Ammon's horn (tissue), 1 donor: ENCODE data around the gene SPTBN1.

Experiments used
- DNase-seq: peaks from one replicate; pipeline ENCODE4 v3.0.0-alpha.2; 2016; ENCODE audit warnings: low spot score

SPTBN1 gene

GRCh38 chr2:54653572-54654204 lies 197.6 kb downstream of the SPTBN1 start:
- DNase-seq: no peak

- no peak for DNase-seq
Measured at GRCh38 chr2:54655046-54655809, 199.1 kb downstream of the SPTBN1 start.

GRCh38 chr2:54656863-54657262 lies 200.7 kb downstream of the SPTBN1 start:
- DNase-seq: no peak

- peak; percentile 62 for DNase-seq
Measured at GRCh38 chr2:54657664-54658083, 201.5 kb downstream of the SPTBN1 start.

- no peak for DNase-seq
Measured at GRCh38 chr2:54658564-54659071, 202.5 kb downstream of the SPTBN1 start.

GRCh38 chr2:54659527-54659926 lies 203.4 kb downstream of the SPTBN1 start:
- no peak for DNase-seq

GRCh38 chr2:54660752-54661151 lies 204.6 kb downstream of the SPTBN1 start:
- peak; percentile 60 for DNase-seq

- no peak for DNase-seq
Measured at GRCh38 chr2:54663424-54664030, 207.4 kb downstream of the SPTBN1 start.

GRCh38 chr2:54664238-54664786 lies 208.2 kb downstream of the SPTBN1 start:
- no peak for DNase-seq

- DNase-seq: peak; percentile 56
Measured at GRCh38 chr2:54665436-54665856, 209.3 kb downstream of the SPTBN1 start.

GRCh38 chr2:54666131-54666633 lies 210.1 kb downstream of the SPTBN1 start:
- DNase-seq: no peak

GRCh38 chr2:54666634-54667265 lies 210.6 kb downstream of the SPTBN1 start:
- DNase-seq: peak; percentile 89

- DNase-seq: no peak
Measured at GRCh38 chr2:54667266-54667639, 211.1 kb downstream of the SPTBN1 start.

GRCh38 chr2:54667726-54668650 lies 211.9 kb downstream of the SPTBN1 start:
- no peak for DNase-seq

GRCh38 chr2:54668711-54669110 lies 212.6 kb downstream of the SPTBN1 start:
- DNase-seq: no peak

GRCh38 chr2:54669677-54670484 lies 213.8 kb downstream of the SPTBN1 start:
- DNase-seq: peak; percentile 73

- no peak for DNase-seq
Measured at GRCh38 chr2:54670485-54671009, 214.4 kb downstream of the SPTBN1 start.

GRCh38 chr2:54671010-54671409 lies 214.9 kb downstream of the SPTBN1 start:
- DNase-seq: no peak

- DNase-seq: no peak
Measured at GRCh38 chr2:54671875-54672589, 215.9 kb downstream of the SPTBN1 start.
